Pancreas (tissue), 10 donors: ENCODE measurements around the gene SLC12A8. TPM values are rescaled to one million over a fixed set of nuclear protein-coding genes. Genes with fewer than 3 reads are reported as not detected.

Experiments used
- ATAC-seq, 4 donors: fragments of 200-7000 bp; cut with Tn5 transposase; one replicate each; pipeline versions ENCODE4 v1.8.0 to v1.9.1; 2020; ENCODE audit warnings: mild to moderate bottlenecking in 4 of 4, moderate library complexity in 4 of 4
- DNase-seq, 6 donors: peaks; one replicate each; pipeline ENCODE4 v3.0.0-alpha.2; 2020
- FAIRE-seq: peaks from 2 replicates; lab custom pipeline; 2012; peaks lifted over from hg19 to GRCh38; lab: Jason Lieb, UNC
- H3K27ac ChIP-seq, 4 donors: fragments of 200-600 bp; sonication (generic); 1 replicate in 3 of 4; 2 replicates in 1 of 4; pipeline versions ENCODE4 v1.5.0 to v1.8.0; 2020
- H3K27me3 ChIP-seq, 4 donors: fragments of 200-600 bp; one replicate each; pipeline ENCODE4 v1.8.0; 2021
- H3K36me3 ChIP-seq, 3 donors: fragments of 200-600 bp; sonication (generic) in 1 of 3; one replicate each; pipeline versions ENCODE4 v1.5.0 to v1.8.0; 2020 to 2021
- H3K4me1 ChIP-seq, 3 donors: fragments of 200-600 bp; one replicate each; pipeline ENCODE4 v1.8.0; 2021
- H3K4me3 ChIP-seq, 4 donors: fragments of 200-600 bp; sonication (generic) in 2 of 4; one replicate each; pipeline versions ENCODE4 v1.5.0 to v1.8.0; 2020 to 2021
- H3K9me3 ChIP-seq, 4 donors: fragments of 200-600 bp; one replicate each; pipeline ENCODE4 v1.8.0; 2021
- WGBS, 2 donors: extraction: QIAGEN DNeasy Blood & Tissue Kit; methylation state at CpG; one replicate each; pipeline ENCODE4 v1.1.7; 2013; 5-methylcytosine and 5-hydroxymethylcytosine counted together
- intact Hi-C, 3 donors: fragments of 100-400 bp; cut with DNase I; formaldehyde crosslinking; loops; one replicate each; pipeline versions ENCODE4 v1.11.1 to v1.14.2; 2022
- polyA plus RNA-seq, 2 donors: library from polyadenylated mRNA; stranded (reverse); fragments of 200-250 nt; gene quantifications; one replicate each; pipeline ENCODE4 v1.2.3, GENCODE V29; 2013
- total RNA-seq, 6 donors: library from RNA; stranded (reverse); fragmentation: NEBNext Ultra II Directional in 4 of 6; extraction: Animal tissue kit (Norgen Biotek cat#: 25700) in 4 of 6; gene quantifications; one replicate each; pipeline versions ENCODE4 v1.2.1 to v1.2.4, GENCODE V29; 2021 to 2023
- TF ChIP-seq, protein P1 (sequence below), 4 donors: fragments of 200-600 bp; sonication (generic) in 3 of 4; IDR thresholded peaks; one replicate each; pipeline versions ENCODE4 v1.5.0 to v1.8.0; 2021; ENCODE audit warnings: antibody characterized with exemption in 4 of 4
- donor health status: healthy with polysubstance abuse.
- donor health status: DM: no; HTN: no; CAD: no; lungs with moderate emphysema.
- donor health status: DM: no; HTN: no; CAD: no.
- donor health status: control.
- donor health status: control.
- donor health status: Bipolar disorder and iron deficiency.
- donor health status: DM: yes; HTN: yes; CAD: no.
- donor health status: DM: no; HTN: no; CAD: no.
- donor health status: DM: no; HTN: no; CAD: no.
- donor health status: DM: yes; HTN: yes; CAD: no.

SLC12A8 gene
- total and polyA plus RNA-seq, 8 donors, result 6.6 to 16.2 (median 12.5) TPM

DNA sequence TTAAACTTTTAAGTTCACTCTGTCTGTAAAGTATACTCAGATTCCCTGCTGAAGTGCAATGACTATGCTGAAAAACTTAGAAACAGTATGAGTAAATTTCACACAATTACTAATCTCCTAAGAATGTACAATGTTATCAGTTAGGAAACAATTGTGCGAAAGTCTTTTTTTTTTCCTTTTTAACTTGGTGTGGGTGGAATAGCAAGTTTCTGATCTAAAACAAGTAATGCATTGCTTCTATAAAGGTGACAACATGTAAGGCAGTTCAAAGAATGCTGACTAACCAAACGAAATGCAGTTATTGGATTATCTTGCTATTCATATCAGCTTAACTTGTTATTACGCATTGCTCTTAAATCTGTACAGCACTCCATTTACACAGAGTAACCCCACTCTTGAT, 19.3 kb upstream of the SLC12A8 start:
- intact Hi-C loops, result no loop called here
- Histone ChIP-seq H3K27ac (no peak overlapping the region), H3K9me3 (peaks cover 0 to 4% (median 0%) of the 10 kb centered on the region in 4 donors), H3K4me1 (no peaks in the 10 kb centered on the region), H3K27me3 (no peaks in the 10 kb centered on the region), H3K4me3 (no peak overlapping the region), H3K36me3 (peaks cover 0 to 9% (median 0%) of the 10 kb centered on the region in 3 donors)
- ATAC-seq (peak in 2 of 4 donors; percentile 34 to 58), FAIRE-seq (no peak), DNase-seq (no peak)
- 51 to 67% methylated on average over 3 of the region's 3 CpGs for WGBS, 2 donors
- TF ChIP-seq, protein P1, sequence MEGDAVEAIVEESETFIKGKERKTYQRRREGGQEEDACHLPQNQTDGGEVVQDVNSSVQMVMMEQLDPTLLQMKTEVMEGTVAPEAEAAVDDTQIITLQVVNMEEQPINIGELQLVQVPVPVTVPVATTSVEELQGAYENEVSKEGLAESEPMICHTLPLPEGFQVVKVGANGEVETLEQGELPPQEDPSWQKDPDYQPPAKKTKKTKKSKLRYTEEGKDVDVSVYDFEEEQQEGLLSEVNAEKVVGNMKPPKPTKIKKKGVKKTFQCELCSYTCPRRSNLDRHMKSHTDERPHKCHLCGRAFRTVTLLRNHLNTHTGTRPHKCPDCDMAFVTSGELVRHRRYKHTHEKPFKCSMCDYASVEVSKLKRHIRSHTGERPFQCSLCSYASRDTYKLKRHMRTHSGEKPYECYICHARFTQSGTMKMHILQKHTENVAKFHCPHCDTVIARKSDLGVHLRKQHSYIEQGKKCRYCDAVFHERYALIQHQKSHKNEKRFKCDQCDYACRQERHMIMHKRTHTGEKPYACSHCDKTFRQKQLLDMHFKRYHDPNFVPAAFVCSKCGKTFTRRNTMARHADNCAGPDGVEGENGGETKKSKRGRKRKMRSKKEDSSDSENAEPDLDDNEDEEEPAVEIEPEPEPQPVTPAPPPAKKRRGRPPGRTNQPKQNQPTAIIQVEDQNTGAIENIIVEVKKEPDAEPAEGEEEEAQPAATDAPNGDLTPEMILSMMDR (IDR thresholded peaks at IDR 0.05), result no peak

DNA sequence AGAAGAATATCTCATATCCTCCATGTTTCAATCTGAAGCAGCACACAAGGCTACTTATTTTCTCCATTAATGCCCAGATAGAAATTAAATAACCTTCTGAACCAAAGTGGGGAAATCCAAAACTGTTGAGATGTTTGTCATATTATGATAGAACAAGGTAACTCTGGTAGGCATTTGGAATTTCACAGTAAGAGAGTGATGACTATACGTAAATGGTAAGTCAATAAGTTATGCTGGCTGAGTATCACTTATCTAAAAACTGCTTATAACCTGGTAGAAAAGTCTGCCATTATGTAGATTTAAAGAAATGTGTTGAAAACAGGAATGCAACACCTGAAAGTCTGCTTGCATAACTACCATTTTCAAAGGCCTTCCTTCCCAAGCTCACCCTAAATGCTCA, 17.2 kb upstream of the SLC12A8 start:
- H3K27ac ChIP-seq, result no peak overlapping the region
- H3K36me3 ChIP-seq, result peaks cover 0 to 9% (median 0%) of the 10 kb centered on the region in 3 donors
- TF ChIP-seq, protein P1 (IDR thresholded peaks at IDR 0.05), result no peak
- intact Hi-C loops, result no loop called here
- H3K4me1 ChIP-seq, result no peaks in the 10 kb centered on the region
- H3K9me3 ChIP-seq, result peaks cover 0 to 4% (median 0%) of the 10 kb centered on the region in 4 donors
- no peak overlapping the region for H3K4me3 ChIP-seq
- FAIRE-seq (no peak), DNase-seq (no peak), ATAC-seq (no peak)
- WGBS, 2 donors, result 92 to 93% methylated on average over 1 of the region's 1 CpG
- no peaks in the 10 kb centered on the region for H3K27me3 ChIP-seq

- 81 to 85% methylated on average over 7 of the region's 7 CpGs for WGBS, 2 donors
- Histone ChIP-seq H3K4me1 (no peaks in the 10 kb centered on the region), H3K27me3 (no peaks in the 10 kb centered on the region), H3K9me3 (peaks cover 0 to 4% (median 0%) of the 10 kb centered on the region in 4 donors), H3K36me3 (peaks cover 0 to 9% (median 0%) of the 10 kb centered on the region in 3 donors), H3K4me3 (no peak overlapping the region), H3K27ac (no peak overlapping the region)
- TF ChIP-seq, protein P1 (IDR thresholded peaks at IDR 0.05), result no peak
- FAIRE-seq (no peak), DNase-seq (no peak), ATAC-seq (no peak)
- intact Hi-C loops, result no loop called here
Measured at GRCh38 chr3:125229168-125229567, 16.6 kb upstream of the SLC12A8 start.

DNA sequence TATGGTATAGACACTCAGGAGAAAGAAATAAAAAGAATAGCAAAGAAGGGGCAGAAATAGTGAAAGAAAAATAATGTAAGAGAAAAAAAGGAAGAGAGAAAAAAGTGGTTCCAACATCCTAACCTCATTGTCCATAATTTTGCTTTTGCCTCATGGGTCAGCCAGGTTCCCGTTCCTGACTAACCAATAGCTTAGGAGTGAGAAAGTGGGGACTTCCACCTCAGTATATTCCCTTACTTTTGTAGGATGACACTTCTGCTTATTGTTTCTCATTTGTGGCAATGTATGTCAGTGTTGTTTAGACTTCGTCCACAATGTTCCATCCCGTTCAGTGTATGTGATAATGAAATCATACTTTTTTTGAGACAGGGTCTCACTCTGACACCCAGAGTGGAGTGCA, 9.3 kb upstream of the SLC12A8 start:
- H3K27ac ChIP-seq, result no peak overlapping the region
- no peak for FAIRE-seq
- no peak for DNase-seq
- no peaks in the 10 kb centered on the region for H3K36me3 ChIP-seq
- intact Hi-C loops, result no loop called here
- no peaks in the 10 kb centered on the region for H3K27me3 ChIP-seq
- TF ChIP-seq, protein P1 (IDR thresholded peaks at IDR 0.05), result no peak
- 83 to 97% methylated on average over 3 of the region's 3 CpGs for WGBS, 2 donors
- H3K9me3 ChIP-seq, result no peaks in the 10 kb centered on the region
- ATAC-seq, result no peak
- H3K4me3 ChIP-seq, result no peak overlapping the region
- no peaks in the 10 kb centered on the region for H3K4me1 ChIP-seq

DNA sequence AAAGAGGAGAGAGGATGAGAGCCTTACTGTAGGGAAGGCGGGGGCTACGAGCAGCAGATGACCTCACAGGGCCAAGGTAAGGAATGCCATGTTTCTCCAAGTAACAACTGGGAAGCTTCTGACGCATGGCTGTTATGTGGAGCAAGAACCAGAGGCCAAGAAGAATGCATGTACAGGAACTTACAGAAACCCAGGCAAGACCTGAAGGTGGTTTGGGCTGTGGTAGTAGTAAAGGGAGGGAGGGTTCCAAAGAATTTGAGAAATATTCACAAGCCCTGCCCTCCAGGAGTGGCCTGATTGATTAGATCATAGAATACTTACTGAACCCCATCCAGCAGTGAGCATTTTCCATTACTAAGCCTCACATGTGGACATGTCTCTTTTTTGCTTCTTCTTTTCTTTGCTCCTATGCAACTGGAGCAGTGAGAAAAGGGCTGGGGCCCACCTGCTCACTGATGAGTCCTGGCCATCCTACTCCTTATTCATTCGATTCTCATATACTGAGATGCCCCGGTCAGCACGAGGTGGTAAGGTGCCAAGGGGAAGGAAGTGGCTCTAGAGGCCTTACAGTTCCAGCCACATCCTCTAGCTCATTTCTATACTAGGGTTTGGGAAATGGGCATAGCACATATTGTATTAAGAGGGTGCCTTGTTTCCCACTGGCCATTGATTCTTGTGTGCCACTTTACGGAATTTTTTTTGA, 8.3 kb upstream of the SLC12A8 start:
- H3K27me3 ChIP-seq, result no peaks in the 10 kb centered on the region
- 82 to 85% methylated on average over 7 of the region's 7 CpGs for WGBS, 2 donors

More for the DNA sequence above, 8.3 kb upstream of the SLC12A8 start:
- TF ChIP-seq, protein P1 (IDR thresholded peaks at IDR 0.05), result no peak
- H3K36me3 ChIP-seq, result no peaks in the 10 kb centered on the region
- H3K4me1 ChIP-seq, result no peaks in the 10 kb centered on the region
- no peak overlapping the region for H3K4me3 ChIP-seq
- no peaks in the 10 kb centered on the region for H3K9me3 ChIP-seq
- H3K27ac ChIP-seq, result no peak overlapping the region
- no peak for FAIRE-seq
- ATAC-seq, result peak in 2 of 4 donors; percentile 18 to 23
- DNase-seq, result no peak
- intact Hi-C loops, result no loop called here
